ENCODE results near the gene ANAPC7.
"Not testable (repeated sequence)": the region's sequence is repeated elsewhere in the genome, so short reads cannot be mapped to it uniquely, and the experiment has no call there.

ANAPC7 gene

GRCh38 chr12:110403146-110403975 lies at the start of gene ANAPC7:
ANAPC7 (minus strand) TSS chr12:110403708; CDS start chr12:110403627, 81 bp downstream.
- peak; percentile 97 for DNase-seq

GRCh38 chr12:110451263-110451662 lies 47.8 kb upstream of the ANAPC7 start:
- no peak for DNase-seq

- DNase-seq, result peak; percentile 97
Observed at GRCh38 chr12:110449799-110450497, 46.4 kb upstream of the ANAPC7 start, which contains the start of gene ARPC3. ARPC3 (minus strand) TSS chr12:110450337; CDS start chr12:110450260, 77 bp downstream.

GRCh38 chr12:110444455-110444854 lies 40.9 kb upstream of the ANAPC7 start:
- no peak for DNase-seq

GRCh38 chr12:110436231-110436630 lies 32.7 kb upstream of the ANAPC7 start:
- DNase-seq, result no peak

GRCh38 chr12:110431957-110432587 lies 28.6 kb upstream of the ANAPC7 start:
- no peak for DNase-seq

GRCh38 chr12:110429676-110430075 lies 26.2 kb upstream of the ANAPC7 start:
- DNase-seq, result not testable (repeated sequence)

GRCh38 chr12:110426406-110426805 lies 22.9 kb upstream of the ANAPC7 start:
- no peak for DNase-seq

GRCh38 chr12:110424237-110424636 lies 20.7 kb upstream of the ANAPC7 start:
- no peak for DNase-seq

GRCh38 chr12:110421701-110422100 lies 18.2 kb upstream of the ANAPC7 start:
- DNase-seq, result no peak

GRCh38 chr12:110421159-110421661 lies 17.7 kb upstream of the ANAPC7 start:
- DNase-seq, result no peak

- not testable (repeated sequence) for DNase-seq
Observed at GRCh38 chr12:110420644-110421043, 17.1 kb upstream of the ANAPC7 start.

- not testable (repeated sequence) for DNase-seq
Observed at GRCh38 chr12:110417113-110417512, 13.6 kb upstream of the ANAPC7 start.

- not testable (repeated sequence) for DNase-seq
Observed at GRCh38 chr12:110410086-110410485, 6.6 kb upstream of the ANAPC7 start.

- not testable (repeated sequence) for DNase-seq
Observed at GRCh38 chr12:110405126-110405662, 1.7 kb upstream of the ANAPC7 start.

- peak; percentile 93 for DNase-seq
Observed at GRCh38 chr12:110403976-110404682, 621 bp upstream of the ANAPC7 start.

GRCh38 chr12:110382683-110383082 lies 20.8 kb downstream of the ANAPC7 start:
- no peak for DNase-seq

GRCh38 chr12:110379631-110380030 lies 23.9 kb downstream of the ANAPC7 start:
- DNase-seq, result no peak

GRCh38 chr12:110379197-110379596 lies 24.3 kb downstream of the ANAPC7 start:
- DNase-seq, result no peak

- DNase-seq, result not testable (repeated sequence)
Observed at GRCh38 chr12:110378131-110378790, 25.2 kb downstream of the ANAPC7 start.

- DNase-seq, result no peak
Observed at GRCh38 chr12:110373962-110374611, 29.4 kb downstream of the ANAPC7 start.

All from retina (tissue), 1 donor.